GM11168 (cell line): ENCODE data around the gene AXIN1.
"Not testable (repeated sequence)": the region's sequence is repeated elsewhere in the genome, so short reads cannot be mapped to it uniquely, and the experiment has no call there.

Experiments used
- in situ Hi-C: fragments of 300-500 bp; cut with MboI; formaldehyde crosslinking; loops from one replicate; pipeline ENCODE4 v1.12.0; 2022; ENCODE audit warnings: low sequenced_read_pairs; ENCODE audit not compliant: unreplicated experiment

The AXIN1 gene

GRCh38 chr16:352547-353403 lies at the start of gene AXIN1:
Gene AXIN1 (minus strand): TSS chr16:352723. CDS start chr16:347025, 5,698 bp downstream.
- in situ Hi-C loops, result no loop called here

- in situ Hi-C loops, result no loop called here
These were observed 49.2 kb upstream of the AXIN1 start, which contains the start of gene DECR2 for GRCh38 chr16:401468-402348. Gene DECR2 (plus strand): TSS chr16:401885. CDS start chr16:401964, 79 bp downstream.

- in situ Hi-C loops, result no loop called here
These were observed 47.6 kb upstream of the AXIN1 start for GRCh38 chr16:400061-400591.

GRCh38 chr16:399340-400019 lies 47.0 kb upstream of the AXIN1 start:
- in situ Hi-C loops, result no loop called here

- in situ Hi-C loops, result no loop called here
These were observed 46.2 kb upstream of the AXIN1 start for GRCh38 chr16:398561-399339.

GRCh38 chr16:397736-398332 lies 45.3 kb upstream of the AXIN1 start:
- in situ Hi-C loops, result no loop called here

- in situ Hi-C loops, result no loop called here
These were observed 44.7 kb upstream of the AXIN1 start, which contains the start of gene NME4 for GRCh38 chr16:397135-397661. Gene NME4 (plus strand): TSS chr16:397199. CDS start chr16:397223, 24 bp downstream.

GRCh38 chr16:396605-397004 lies 44.1 kb upstream of the AXIN1 start:
- in situ Hi-C loops, result no loop called here

- in situ Hi-C loops, result no loop called here
These were observed 43.7 kb upstream of the AXIN1 start for GRCh38 chr16:396199-396598.

- in situ Hi-C loops, result no loop called here
These were observed 40.0 kb upstream of the AXIN1 start for GRCh38 chr16:392450-393030.

GRCh38 chr16:391885-392335 lies 39.4 kb upstream of the AXIN1 start:
- in situ Hi-C loops, result no loop called here

GRCh38 chr16:389352-389751 lies 36.8 kb upstream of the AXIN1 start:
- in situ Hi-C loops, result no loop called here

- in situ Hi-C loops, result not testable (repeated sequence)
These were observed 35.5 kb upstream of the AXIN1 start for GRCh38 chr16:387761-388666.

- in situ Hi-C loops, result no loop called here
These were observed 34.2 kb upstream of the AXIN1 start for GRCh38 chr16:386641-387156.

- in situ Hi-C loops, result no loop called here
These were observed 31.0 kb upstream of the AXIN1 start for GRCh38 chr16:383326-384051.
